ENCODE results near the gene OR56B1.

The OR56B1 gene

GRCh38 chr11:5694642-5695041 is 41.6 kb upstream of the OR56B1 start:
- no peak overlapping the region for H3K4me3 ChIP-seq (replicated peaks; ENCODE audit: low read depth, low read length)
- no peak for DNase-seq (ENCODE audit: extremely low read depth, low read depth)
- TF ChIP-seq, protein P1, sequence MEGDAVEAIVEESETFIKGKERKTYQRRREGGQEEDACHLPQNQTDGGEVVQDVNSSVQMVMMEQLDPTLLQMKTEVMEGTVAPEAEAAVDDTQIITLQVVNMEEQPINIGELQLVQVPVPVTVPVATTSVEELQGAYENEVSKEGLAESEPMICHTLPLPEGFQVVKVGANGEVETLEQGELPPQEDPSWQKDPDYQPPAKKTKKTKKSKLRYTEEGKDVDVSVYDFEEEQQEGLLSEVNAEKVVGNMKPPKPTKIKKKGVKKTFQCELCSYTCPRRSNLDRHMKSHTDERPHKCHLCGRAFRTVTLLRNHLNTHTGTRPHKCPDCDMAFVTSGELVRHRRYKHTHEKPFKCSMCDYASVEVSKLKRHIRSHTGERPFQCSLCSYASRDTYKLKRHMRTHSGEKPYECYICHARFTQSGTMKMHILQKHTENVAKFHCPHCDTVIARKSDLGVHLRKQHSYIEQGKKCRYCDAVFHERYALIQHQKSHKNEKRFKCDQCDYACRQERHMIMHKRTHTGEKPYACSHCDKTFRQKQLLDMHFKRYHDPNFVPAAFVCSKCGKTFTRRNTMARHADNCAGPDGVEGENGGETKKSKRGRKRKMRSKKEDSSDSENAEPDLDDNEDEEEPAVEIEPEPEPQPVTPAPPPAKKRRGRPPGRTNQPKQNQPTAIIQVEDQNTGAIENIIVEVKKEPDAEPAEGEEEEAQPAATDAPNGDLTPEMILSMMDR (IDR thresholded peaks at IDR 0.05; ENCODE audit: low read depth, low read length, missing control alignments): no peak

DNA sequence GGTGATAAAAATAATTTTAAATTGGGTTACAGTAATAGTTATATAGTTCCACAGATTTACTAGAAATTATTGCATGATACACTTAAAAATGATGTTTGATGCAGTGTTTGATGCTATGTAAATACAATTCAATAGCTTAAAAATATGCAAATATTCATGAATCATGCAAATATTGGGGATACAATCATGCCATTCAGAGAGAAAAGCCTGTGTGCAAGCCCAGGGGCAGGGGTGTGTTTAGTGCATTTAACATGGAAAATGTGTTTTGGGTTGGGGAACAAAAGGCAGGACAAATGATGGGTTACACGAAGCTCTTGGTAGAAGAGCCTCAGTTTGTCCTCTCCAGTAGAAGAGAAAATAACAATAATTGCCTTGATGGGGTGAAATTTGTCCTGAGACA is 40.7 kb upstream of the OR56B1 start:
- TF ChIP-seq, protein P1 (IDR thresholded peaks at IDR 0.05; ENCODE audit: low read depth, low read length, missing control alignments): no peak
- DNase-seq (ENCODE audit: extremely low read depth, low read depth): no peak
- H3K4me3 ChIP-seq (replicated peaks; ENCODE audit: low read depth, low read length): no peak overlapping the region

DNA sequence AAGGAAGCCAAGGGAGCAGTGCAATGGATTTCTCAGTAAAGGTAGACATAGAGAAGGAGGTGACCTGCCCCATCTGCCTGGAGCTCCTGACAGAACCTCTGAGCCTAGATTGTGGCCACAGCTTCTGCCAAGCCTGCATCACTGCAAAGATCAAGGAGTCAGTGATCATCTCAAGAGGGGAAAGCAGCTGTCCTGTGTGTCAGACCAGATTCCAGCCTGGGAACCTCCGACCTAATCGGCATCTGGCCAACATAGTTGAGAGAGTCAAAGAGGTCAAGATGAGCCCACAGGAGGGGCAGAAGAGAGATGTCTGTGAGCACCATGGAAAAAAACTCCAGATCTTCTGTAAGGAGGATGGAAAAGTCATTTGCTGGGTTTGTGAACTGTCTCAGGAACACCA is 40.0 kb upstream of the OR56B1 start:
- DNase-seq (ENCODE audit: extremely low read depth, low read depth): no peak
- TF ChIP-seq, protein P1 (IDR thresholded peaks at IDR 0.05; ENCODE audit: low read depth, low read length, missing control alignments): no peak

GRCh38 chr11:5698281-5698680 is 38.0 kb upstream of the OR56B1 start:
- no peak for DNase-seq (ENCODE audit: extremely low read depth, low read depth)
- TF ChIP-seq, protein P1 (IDR thresholded peaks at IDR 0.05; ENCODE audit: low read depth, low read length, missing control alignments): no peak
- no peak overlapping the region for H3K4me3 ChIP-seq (replicated peaks; ENCODE audit: low read depth, low read length)

More for the DNA sequence above, 40.0 kb upstream of the OR56B1 start:
- no peak overlapping the region for H3K4me3 ChIP-seq (replicated peaks; ENCODE audit: low read depth, low read length)

DNA sequence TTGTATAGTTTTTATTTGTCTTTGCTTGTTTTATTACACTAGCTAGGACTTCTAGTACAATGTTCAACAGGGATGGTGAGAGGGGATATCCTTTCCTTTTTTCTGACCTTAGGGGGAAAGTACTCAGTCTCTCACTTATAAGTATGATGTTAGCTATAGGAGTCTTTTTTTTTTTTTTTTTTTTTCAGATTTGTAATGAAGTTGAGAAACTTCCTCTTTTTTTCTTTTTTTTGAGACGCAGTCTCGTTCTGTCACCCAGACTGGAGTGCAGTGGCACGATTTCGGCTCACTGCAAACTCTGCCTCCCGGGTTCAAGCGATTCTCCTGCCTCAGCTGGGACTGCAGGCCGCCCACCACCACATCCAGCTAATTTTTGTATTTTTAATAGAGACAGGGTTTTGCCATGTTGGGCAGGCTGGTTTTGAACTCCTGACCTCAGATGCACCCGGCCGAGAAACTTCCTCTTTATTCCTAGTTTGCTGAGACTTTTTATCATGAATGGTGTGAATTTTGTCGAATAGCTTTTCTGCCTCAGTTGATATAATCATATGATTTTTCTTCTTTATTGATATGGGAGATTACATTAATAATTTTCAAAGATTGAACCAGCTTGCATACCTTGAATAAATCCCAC is 35.7 kb upstream of the OR56B1 start:
- DNase-seq (ENCODE audit: extremely low read depth, low read depth): no peak
- H3K4me3 ChIP-seq (replicated peaks; ENCODE audit: low read depth, low read length): no peak overlapping the region
- TF ChIP-seq, protein P1 (IDR thresholded peaks at IDR 0.05; ENCODE audit: low read depth, low read length, missing control alignments): no peak

DNA sequence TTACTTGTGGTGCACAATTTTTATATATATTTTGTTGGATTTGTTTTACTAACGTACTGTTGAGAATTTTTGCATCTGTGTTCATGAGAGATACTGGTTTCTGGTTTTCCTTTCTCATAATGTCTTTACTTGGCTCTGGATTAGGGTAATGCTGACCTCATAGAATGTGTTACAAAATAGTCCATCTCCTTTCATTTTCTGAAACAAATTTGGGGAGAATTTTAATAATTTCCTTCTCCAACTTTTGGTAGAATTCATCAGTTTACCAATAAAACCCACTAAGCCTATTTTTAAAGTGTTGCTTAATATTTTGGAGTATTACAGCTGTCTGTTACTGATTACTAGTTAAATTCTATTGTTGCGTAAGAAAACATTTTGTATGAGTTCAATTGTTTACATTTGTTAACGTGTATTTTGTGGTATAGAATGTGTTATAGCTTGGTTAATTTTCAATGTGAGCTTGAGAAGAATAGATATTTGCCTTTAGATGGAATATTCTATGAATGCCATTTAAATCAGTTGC is 35.1 kb upstream of the OR56B1 start:
- TF ChIP-seq, protein P1 (IDR thresholded peaks at IDR 0.05; ENCODE audit: low read depth, low read length, missing control alignments): no peak
- DNase-seq (ENCODE audit: extremely low read depth, low read depth): no peak
- H3K4me3 ChIP-seq (replicated peaks; ENCODE audit: low read depth, low read length): no peak overlapping the region

Data from HFF-Myc (cell line).